ENCODE measurements around the gene NINL.

NINL gene

DNA sequence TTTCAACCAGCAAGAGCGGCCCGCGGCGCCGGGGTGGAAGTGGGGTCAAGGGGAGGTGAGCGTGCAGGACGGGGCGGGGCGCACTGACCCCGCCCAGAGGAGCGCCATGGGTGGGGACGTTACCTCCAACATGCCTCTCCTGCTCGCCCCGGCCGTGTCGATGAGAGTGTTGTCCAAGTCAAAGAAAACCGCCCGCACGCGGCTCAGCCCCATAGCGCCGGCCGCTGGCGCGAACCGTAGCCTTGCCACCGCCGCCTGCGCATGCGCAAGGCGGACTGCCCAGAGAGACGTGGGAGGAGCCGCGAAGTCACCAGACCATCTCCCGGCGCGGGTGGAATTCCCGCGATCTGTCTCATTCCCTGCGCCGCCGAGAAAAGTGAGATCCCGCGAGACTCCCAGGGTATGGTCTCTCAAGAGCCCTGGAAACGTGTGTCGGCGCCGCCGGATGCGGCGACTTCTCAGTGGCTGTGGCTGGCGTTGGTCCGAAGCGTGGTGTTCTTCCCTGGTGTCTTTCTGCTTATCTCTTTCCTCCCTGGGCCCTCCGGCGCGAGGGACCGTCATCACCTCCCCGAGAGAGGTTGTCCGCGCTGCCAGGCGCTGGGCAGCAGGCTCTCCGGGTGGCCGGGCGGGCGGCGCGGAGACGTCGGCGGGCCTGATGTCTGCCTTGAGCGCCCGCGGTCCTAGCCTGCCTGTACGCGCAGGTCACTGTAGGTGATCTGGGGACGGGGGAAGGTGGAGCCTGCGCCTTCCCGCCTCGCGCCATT lies 38.6 kb upstream of the NINL start, which contains the start of gene NANP:
Gene NANP, minus strand, starts transcription at position 279 of the 764 bp plus-strand sequence. Its CDS starts 66 bp downstream, at position 213.
- peak within 1 kb of the TSS; percentile 91 for H3K4me3 ChIP-seq (replicated peaks; ENCODE audit: low read depth, low read length)
- TF ChIP-seq, protein P1, sequence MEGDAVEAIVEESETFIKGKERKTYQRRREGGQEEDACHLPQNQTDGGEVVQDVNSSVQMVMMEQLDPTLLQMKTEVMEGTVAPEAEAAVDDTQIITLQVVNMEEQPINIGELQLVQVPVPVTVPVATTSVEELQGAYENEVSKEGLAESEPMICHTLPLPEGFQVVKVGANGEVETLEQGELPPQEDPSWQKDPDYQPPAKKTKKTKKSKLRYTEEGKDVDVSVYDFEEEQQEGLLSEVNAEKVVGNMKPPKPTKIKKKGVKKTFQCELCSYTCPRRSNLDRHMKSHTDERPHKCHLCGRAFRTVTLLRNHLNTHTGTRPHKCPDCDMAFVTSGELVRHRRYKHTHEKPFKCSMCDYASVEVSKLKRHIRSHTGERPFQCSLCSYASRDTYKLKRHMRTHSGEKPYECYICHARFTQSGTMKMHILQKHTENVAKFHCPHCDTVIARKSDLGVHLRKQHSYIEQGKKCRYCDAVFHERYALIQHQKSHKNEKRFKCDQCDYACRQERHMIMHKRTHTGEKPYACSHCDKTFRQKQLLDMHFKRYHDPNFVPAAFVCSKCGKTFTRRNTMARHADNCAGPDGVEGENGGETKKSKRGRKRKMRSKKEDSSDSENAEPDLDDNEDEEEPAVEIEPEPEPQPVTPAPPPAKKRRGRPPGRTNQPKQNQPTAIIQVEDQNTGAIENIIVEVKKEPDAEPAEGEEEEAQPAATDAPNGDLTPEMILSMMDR (IDR thresholded peaks at IDR 0.05; ENCODE audit: low read depth, low read length, missing control alignments): no peak
- DNase-seq (ENCODE audit: extremely low read depth, low read depth): peak; percentile 93

DNA sequence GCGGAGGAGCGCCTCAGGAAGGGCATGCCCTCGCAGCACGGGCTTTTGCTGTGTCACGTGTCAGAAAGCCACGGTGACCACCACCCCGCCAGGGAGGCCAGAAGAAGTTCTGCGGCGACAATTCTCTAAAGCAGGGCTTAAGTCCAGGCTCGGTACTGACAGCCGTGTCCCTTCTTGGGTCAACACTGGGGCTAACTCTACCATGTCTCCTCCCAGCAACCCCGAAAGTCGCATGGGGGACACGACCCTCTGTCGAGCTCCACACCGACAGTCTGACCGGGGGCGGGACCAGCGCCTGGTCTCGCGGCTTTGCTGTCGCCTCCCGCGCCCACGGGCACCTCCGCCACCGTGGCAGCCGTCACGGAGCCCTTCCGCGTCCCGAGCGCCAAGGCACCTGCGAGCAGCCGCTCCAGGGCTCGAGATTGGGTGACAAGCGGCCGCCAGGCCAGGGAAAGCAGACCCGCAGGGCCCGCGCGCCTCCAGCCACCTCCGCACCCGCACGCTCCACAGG lies 37.9 kb upstream of the NINL start:
- TF ChIP-seq, protein P1 (IDR thresholded peaks at IDR 0.05; ENCODE audit: low read depth, low read length, missing control alignments): no peak
- no peak for DNase-seq (ENCODE audit: extremely low read depth, low read depth)
- peak overlapping the region; percentile 91 for H3K4me3 ChIP-seq (replicated peaks; ENCODE audit: low read depth, low read length)

DNA sequence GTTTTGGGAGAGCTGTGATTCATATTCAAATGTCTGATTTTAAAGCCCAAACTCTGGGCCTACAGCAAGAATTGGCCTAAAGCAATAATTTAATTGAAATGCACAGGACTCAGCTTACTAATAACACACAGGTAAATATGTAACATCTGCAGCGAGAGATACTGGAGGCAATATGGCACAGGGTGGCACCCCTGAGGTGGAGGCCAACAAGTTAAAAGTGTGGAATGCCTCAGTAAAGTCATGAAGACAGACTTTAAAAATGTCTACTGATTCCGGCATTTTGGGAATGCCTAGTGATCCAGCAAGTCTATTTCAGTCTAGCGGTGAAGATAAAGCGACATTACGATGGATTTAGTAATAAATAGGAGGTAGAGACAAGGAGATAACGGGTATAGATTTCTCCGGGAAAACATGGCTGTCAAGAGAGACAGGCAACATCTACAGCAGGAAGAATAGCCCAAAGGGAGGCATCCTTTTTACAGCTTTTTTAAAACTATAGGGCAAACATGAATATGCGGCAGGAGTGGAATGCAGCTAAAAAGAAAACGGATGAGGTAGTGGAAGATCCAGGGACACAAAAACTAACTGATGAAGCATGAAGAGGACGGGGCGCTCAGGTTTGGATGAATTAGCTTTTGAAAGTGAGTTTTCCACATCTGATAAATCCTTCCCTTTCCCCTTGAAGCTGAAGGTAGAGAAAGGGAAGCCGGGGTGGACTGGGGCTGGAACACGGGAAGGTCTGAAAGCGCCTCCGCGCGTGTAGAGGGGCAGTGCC lies 37.3 kb upstream of the NINL start:
- no peak for DNase-seq (ENCODE audit: extremely low read depth, low read depth)
- peak overlapping the region; percentile 91 for H3K4me3 ChIP-seq (replicated peaks; ENCODE audit: low read depth, low read length)

DNA sequence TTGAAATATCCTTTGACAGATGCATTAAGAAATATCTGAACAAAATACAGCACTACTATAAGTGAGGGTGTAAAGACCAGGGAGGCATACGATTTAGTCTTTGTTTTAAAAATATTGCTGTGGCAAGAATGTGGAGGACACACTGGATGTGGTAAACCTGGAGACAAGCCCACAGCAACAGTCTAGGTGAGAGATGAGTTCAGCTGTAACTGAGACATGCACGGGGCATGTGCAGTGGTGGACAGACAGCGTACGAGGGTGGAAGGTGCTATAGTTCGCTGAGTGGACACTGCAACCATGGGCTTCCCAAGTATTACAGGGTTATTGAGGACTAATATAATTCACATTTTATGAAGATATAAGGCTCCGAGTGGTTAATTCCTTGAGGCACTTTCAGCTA lies 36.7 kb upstream of the NINL start:
- DNase-seq (ENCODE audit: extremely low read depth, low read depth): no peak
- H3K4me3 ChIP-seq (replicated peaks; ENCODE audit: low read depth, low read length): peak overlapping the region; percentile 91
- TF ChIP-seq, protein P1 (IDR thresholded peaks at IDR 0.05; ENCODE audit: low read depth, low read length, missing control alignments): no peak

More for the DNA sequence above, 37.3 kb upstream of the NINL start:
- TF ChIP-seq, protein P1 (IDR thresholded peaks at IDR 0.05; ENCODE audit: low read depth, low read length, missing control alignments): no peak

DNA sequence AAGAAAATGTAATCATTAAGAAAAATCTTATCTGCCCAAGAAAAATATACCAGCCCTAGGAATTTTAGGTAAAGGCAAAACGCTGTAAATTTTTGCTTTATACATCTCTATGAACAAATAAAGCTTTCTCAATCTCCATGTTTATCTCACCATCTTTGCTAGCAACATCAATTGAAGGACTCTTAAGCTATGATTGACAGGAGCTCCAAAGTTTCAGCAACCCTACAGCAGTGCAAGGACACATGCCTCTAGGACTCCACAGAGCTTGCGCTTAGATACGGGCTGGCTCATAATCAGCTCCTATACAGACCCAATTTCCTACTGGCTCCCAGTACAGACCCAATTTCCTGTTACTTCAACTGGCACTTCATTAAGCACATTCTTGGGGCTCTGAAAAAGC lies 34.2 kb upstream of the NINL start:
- TF ChIP-seq, protein P1 (IDR thresholded peaks at IDR 0.05; ENCODE audit: low read depth, low read length, missing control alignments): no peak
- DNase-seq (ENCODE audit: extremely low read depth, low read depth): no peak
- no peak overlapping the region for H3K4me3 ChIP-seq (replicated peaks; ENCODE audit: low read depth, low read length)

DNA sequence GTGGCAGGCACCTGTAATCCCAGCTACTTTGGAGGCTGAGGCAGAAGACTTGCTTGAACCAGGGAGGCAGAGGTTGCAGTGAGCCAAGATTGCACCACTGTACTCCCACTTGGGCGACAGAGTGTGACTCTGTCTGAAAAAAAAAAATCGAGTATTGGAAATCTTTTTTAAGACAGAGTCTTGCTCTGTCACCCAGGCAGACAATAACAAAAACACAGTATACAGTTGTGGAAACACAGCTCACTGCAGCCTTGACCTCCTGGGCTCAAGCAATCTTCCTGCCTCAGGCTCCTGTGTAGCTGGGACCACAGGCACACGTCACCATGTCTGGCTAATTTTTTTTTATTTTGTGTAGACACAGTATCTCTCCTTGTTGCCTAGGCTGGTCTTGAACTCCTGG lies 23.4 kb upstream of the NINL start:
- DNase-seq (ENCODE audit: extremely low read depth, low read depth): no peak
- TF ChIP-seq, protein P1 (IDR thresholded peaks at IDR 0.05; ENCODE audit: low read depth, low read length, missing control alignments): no peak
- no peak overlapping the region for H3K4me3 ChIP-seq (replicated peaks; ENCODE audit: low read depth, low read length)
